OCI-LY7 (cell line): ENCODE measurements around the gene LRRN2.

Experiments
- CTCF ChIP-seq: fragments of 200-600 bp; sonication (generic); conservative IDR thresholded peaks from 2 replicates; pipeline ENCODE4 v1.5.1; 2014; ENCODE audit warnings: mild to moderate bottlenecking, antibody characterized with exemption, low read length, moderate library complexity, mixed read lengths
- EZH2phosphoT487 ChIP-seq: fragments of 200-600 bp; sonication (generic); IDR thresholded peaks from 2 replicates; pipeline ENCODE4 v1.6.1; 2018; ENCODE audit warnings: low read depth, borderline replicate concordance, mild to moderate bottlenecking, mixed run types, antibody characterized with exemption, low read length, moderate library complexity, mixed read lengths

DNA sequence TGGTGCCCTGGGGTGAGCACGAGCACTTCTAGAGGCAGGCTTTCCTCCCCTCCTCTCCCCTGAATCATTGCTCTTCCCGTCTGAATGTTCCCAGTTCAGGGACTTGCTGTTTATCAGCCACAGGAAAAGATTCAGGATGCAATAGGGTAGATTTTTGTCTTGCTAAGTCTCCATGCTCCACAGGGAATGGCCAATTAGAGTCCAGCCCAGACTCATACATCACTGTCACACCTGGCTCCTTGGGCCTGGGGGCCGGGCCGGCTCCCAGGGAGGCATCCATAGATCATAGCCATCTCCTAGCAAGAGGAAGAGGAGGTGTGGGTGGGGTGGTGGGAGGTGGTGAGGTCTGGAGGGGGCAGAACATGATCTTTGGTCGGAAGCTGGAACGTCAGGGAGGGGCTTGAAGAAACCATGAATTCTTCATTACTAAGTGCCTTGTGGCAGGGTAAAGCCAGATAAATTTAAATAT lies 83.4 kb downstream of the LRRN2 start:
- TF ChIP-seq CTCF, result no peak
- no peak for TF ChIP-seq EZH2phosphoT487
